Ecto neural progenitor cell (in vitro differentiated cells): ENCODE data around the gene NKAIN1.

Source experiments
- DNase-seq: peaks from one replicate; pipeline ENCODE4 v3.0.0-alpha.2; 2018; ENCODE audit warnings: low spot score

The NKAIN1 gene

DNA sequence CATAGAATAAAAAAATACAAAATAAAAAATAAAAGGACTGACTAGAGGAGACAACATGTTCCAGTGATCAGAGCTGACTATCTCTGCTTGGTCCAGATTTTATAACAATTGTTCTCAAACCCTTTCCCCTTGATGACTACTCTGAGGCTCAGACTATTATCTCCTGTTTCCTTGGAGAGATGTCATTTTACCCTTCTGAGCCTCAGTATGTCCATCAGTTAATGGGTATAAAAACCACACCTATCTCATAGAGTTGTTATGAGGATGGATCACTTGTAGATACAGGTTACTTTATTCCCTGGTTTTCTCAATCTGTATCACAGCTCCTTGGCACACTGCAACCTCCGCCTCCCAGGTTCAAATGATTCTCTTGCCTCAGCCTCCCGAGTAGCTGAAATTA, 7.0 kb downstream of the NKAIN1 start:
- DNase-seq: no peak

DNA sequence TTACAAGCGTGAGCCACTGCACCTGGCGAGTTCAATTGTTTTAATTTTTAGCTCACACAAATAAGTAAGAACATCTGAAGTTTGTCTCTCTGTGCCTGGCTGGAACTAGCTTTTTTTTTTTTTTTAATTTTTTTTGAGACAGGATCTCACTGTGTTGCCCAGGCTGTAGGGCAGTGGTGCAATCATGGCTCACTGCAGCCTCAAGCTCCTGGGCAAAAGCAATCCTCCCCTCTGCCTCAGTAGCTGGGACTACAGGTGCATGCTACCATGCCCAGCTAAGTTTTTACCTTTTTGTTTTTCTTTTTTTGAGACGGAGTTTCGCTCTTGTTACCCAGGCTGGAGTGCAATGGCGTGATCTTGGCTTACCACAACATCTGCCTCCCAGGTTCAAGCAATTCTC, 7.9 kb downstream of the NKAIN1 start:
- no peak for DNase-seq

DNA sequence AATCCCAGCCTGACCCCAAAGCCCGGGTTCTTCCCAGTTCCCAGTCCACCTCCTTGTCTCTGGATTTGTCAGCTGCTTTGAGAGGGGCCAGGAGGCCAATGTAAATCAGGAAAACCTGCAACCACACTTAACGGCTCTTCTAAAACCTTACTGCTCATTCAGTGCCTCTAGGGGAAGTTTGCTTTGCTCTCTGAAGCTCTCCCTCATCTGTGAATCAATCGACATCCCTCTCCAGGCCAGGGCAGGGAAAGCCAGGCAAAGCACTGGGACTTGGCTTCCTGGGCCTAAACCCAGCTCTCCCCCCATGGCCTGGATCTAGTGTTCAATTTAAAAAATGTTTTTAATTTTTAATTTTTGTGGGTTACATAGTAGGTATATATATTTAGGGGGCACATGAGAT, 9.3 kb downstream of the NKAIN1 start:
- no peak for DNase-seq

DNA sequence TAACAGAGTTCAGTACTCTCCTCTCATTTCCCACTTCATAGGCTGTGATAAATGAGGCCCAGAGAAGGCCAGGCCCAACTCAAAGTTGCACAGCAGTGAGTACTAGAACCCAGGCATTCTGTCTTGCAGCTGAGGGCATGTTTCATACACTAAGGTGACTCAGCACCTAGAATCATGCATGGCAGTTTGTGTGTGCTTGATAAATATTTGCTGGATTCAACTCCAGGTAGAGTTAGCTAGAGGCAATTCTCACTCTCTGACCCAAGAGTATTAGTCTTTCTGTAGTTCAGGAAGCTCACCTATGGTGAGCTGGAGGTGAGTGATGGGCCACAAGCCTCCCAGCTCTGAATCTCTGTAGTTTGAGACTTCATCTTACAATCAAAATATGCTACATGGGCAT, 10.7 kb downstream of the NKAIN1 start:
- no peak for DNase-seq

DNA sequence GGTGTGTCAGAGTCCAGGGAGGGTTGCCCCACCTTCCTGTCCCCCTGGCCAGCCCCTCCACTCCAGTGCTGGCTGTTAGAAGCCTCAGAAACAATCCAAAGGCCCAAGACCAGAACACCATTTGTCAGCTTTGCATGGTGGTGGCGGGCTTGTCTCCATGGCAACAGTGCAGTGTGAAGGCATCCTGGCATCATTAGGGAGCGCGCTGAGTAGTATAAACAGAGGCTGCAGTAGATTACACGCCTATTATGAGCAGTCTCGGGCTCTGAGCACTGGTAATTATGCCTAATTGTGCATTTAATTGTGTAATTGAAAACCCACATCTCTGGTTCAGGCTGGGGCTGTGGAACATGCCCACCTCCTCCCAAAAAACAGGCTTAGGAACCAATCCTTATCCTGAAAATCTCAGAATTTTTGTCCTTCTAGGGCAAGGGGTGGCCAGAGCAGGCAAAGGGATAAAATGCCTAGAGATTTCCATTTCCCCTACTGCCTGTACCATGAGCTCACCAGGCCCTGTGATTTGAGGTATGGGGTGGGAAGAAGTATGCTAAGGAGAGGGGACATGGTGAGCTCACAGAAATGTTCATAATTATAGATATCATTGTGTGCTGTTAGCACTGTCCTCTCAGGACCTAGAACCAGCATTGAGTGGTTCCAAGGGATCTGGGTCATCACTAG, 11.7 kb downstream of the NKAIN1 start:
- DNase-seq: peak; percentile 74

DNA sequence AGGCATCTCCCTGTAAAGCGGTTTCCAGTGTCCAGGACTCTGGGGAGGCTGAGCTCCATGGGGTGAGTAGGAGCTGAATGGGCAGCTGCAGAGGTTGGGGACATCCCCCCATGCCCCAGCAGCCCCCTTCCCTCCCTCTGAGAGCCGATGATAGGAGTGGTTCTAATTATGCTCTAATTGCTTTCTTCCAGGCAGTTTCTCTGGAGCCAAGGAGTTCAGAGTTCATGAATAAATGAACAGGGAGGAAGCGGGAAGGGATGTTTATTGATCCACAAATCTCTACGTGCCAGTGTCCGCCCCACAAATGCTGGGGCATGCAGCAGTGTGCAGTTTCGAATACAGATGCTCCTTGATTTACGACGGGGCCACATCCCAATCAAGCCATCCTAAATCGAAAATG, 15.6 kb downstream of the NKAIN1 start:
- DNase-seq: no peak

DNA sequence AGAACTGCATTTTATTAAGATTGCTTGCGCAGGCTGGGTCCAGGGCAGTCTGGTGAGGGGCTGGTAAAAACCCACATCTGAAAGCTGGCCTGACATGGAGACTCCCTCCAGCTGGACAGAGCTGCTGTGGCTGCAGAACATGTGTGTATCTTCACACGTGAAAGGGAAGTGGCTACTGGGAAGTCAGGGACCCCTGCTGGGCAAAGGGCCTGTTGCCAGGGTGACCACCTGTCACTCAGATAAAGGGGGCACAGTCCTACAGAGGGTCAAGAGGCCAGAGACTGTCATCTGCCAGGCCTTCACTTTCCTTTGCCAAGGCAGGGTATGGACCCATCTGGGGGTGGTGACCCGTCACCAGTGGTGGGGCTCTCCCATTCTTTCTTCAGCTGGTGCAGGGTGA, 17.5 kb downstream of the NKAIN1 start:
- DNase-seq: no peak

DNA sequence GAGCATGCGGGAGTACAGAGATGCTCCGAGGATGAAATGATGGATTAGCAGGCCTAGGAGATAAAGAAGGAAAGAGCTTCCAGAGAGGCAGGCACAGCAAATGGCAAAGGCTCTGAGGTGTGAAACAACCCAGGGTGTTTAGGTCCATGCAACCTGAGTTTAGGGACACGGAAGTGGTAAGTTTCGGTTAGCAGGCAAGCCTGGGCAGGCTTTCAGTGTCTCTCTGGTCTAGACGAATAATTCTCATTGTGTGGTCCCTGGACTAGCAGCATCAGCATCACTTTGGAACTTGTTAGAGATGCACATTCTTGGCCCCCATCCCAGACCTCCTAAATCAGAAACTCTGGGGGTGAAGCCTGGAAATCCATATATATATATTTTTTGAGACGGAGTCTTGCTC, 18.6 kb downstream of the NKAIN1 start:
- DNase-seq: no peak

DNA sequence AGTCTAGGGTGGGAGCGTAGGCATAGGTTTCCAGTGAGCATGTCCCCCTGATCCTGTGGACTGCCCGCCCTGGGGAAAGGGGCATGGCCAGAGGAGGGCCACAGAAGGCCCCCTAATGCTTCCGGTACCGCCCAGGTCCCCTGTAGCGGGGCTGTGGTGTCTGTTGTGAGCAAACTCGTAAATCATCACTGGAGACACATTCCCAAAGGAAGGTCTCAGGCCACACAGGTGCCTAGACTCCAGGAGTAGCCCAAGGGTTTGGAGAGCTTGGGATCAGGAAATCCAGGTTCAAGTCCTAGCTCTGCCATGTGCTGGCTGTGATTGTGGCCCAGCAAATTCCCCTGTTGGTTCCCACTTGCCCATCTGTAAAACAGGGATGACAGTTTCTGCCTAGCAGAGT, 20.2 kb downstream of the NKAIN1 start:
- DNase-seq: no peak

DNA sequence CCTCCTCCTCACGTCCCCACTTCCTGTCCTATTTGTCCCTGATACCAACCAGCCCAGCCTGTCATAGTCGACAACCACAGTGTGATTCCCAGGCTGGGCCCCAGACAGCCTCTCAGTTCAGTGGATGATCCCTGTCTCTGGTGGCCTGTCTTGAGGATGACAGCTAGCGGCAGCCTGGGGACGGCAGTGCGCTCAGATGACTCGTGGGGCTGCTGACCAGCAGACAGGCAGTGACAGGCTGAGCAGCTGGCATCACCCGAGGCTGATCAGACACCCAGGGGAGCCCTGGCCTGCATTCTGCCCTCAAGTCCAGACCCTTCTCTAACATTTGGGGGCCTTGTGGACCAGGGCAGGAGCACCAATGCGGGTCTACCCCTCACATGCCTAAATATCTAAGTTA, 21.0 kb downstream of the NKAIN1 start:
- no peak for DNase-seq

DNA sequence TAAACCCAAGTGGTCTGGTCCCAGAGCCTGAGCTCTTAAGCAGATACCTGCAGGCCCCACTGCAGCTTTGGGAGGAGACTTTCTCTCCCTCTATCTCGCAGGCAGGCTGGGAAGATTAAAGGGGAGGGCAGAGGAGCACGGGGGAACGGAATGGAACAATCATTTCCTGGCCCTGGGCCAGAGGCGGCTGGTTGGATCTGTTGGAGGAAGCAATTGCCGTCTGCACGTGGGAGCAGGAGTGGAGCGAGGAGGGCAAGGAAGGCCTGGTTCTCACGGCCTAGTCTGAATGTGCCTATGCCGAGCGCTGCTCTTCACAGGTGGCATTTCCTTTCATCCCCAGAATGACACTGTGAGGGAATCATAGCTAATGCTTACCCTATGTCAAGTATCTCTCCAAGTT, 23.7 kb downstream of the NKAIN1 start:
- DNase-seq: no peak

DNA sequence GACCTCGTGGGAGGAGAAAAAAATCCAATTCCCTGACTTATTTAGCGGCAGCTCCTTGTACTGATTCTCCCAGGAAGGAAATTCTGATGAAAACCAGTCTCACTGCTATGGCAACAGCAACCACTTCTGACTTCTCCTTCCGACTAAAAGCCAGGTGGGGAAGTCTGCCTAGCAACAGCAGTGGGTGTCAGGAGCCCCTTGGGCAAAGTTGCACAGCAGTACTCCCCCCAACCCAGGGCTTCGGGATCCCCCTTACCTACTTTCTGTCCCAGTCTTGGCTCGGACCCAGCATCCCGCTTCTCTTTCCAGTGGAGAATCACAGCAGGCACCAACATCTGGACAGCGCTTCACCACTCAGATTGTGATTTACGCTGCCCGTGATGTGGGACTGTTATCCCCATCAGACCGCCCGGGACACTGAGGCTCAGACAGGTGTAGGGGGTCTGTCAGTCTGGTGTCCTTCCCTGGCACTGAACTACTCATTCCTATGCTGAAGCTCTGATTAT, 24.6 kb downstream of the NKAIN1 start:
- DNase-seq: no peak

DNA sequence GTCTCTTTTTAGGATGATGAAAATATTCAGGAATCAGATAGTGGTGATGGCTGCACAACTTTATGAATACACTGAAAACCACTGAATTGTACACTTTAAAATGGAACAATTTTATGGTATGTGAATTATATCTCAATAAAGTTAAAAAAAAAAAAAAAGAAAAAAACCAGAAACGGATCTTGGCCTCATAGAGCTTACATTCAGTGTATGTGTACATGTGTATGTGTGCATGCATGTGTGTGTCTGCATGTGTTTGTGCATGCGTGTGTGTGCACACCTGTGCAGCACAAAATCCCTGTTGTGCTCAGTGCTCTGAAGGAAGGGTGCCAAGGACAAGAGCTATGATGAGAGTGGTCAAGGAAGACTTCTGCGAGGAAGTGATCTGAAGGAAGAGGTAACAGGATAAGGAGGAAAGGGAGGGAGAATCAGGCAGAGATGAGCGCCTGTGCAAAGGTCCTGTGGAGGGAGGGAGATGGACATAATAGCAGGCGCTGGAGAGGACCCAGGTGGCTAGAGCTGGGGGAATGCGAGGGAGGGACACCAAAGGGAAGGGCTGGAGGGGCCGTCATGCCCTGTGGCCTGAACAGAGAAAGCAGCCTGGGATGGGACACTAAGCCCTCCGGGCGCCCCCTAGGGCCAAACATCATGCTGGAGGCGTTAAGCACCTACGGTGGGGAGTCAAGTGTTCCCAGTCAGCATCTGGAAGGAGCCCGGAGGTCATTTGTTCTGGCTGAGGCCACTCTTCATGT, 25.2 kb downstream of the NKAIN1 start:
- peak; percentile 67 for DNase-seq

DNA sequence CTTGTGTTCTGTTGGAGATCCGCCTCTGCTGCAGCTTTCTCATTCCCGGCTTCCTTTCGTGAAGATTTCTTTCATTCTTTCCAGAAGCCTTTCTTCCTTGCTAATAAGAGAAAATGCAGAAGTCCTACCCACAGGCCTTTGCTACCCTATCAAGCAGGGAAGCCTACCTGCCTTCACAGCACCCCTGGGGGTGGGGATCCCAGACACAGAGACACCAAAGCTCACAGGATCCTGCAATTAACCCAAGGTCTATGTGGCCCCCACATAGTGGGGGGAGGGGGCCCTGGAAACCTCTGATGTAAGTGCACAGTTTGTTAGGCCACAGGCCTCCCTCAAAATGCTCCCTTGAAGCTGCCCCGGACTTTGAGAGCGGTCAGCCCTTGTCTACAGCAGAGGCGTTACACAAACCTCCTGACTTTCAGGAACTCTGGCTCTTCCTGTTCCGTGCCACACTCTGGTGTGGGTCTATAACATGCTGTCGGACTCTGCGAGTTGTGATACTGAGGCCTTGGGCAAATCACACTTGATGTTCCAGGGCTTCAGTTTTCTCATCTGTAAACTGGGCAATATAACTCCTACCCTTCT, 31.2 kb downstream of the NKAIN1 start:
- DNase-seq: no peak

DNA sequence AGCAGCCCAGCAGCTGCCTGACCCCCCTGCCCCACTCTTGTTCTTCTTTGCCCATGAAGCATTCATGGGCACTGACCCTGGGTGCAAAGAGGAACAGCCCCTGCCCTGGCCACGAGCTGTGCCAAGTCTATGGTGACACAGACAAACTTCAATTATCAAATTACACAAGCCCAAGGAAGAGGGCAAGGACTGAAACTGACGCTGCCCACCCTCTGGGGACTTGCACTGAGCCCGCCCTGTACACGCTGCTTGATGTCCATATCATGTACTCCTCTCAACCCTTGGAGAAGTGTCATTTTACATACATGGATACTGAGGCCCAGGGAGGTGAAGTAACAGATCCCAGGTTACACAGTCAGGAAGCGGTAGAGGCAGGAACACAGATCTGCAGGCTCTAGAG, 32.1 kb downstream of the NKAIN1 start:
- no peak for DNase-seq

DNA sequence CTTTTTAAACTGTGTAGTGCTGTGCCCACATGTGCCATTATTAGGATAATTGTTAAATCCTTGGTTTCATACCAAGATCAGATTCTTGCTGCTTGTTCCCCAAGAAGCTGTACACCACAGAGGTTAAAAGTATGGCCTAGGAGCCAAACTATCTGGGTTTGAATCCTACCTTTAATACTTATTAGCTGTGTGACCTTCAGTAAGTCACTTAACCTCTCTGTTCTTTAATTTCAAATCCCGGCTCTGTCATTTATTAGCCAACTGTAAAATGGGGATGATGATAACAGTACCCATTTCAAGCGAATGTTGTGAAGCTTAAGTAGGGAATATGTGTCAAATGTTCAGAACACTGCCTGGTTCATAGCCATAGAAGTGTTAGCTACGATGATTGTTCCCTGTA, 32.6 kb downstream of the NKAIN1 start:
- no peak for DNase-seq

DNA sequence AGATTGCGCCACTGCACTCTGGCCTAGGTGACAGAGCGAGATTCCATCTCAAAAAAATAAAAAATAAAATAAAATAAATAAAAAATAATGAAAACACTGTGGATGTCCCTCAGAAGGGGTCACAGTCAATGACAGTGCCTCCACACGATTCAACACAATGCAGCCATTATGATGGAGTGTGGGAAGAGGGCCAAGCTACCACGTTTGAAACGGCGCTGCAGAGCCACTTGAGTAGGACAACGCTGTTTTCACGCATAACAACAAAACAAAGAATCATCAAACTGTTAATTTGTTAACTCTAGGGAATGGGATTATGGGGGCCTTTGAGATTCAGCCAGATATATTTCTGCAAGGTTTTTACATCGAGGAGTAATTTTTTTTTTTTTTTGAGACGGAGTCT, 36.5 kb downstream of the NKAIN1 start:
- no peak for DNase-seq

DNA sequence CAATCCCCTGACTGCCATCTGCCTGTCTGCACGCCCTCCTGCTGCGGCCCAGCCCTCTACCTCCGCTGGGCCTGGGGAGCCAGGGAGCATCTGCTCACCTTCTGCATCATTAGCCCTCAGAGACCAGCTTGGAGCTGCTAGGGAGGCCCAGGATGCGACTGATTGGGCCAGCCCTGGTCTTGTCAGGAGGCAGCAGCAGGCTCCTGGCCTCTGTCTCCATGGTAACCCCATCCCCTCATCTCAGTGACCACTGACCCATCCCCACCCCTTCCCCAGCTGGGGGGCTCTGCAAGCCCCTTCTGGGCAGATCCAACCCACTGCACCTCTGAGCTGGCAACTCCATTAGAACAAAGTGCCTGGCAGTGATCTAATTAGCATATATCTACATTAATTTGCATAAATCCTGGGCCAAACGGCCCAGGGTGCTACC, 37.7 kb downstream of the NKAIN1 start:
- no peak for DNase-seq

DNA sequence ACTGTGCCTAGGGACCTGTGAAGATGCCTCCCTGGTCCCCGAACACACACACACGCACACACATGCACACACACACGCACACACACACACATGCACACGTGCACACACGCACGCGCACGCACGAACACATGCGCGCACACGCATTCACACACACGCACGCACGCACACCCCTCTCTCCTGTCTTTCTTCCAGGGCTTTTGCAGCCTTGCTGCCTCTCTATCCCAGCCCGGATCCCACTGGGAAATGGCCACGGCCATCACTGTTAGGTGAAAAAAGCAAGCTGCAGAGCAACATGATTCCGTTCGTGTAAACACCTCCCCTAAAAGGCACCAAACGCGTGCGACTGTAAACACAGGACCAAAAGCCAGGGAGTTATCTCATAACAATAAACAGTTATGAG, 39.7 kb downstream of the NKAIN1 start:
- DNase-seq: no peak

DNA sequence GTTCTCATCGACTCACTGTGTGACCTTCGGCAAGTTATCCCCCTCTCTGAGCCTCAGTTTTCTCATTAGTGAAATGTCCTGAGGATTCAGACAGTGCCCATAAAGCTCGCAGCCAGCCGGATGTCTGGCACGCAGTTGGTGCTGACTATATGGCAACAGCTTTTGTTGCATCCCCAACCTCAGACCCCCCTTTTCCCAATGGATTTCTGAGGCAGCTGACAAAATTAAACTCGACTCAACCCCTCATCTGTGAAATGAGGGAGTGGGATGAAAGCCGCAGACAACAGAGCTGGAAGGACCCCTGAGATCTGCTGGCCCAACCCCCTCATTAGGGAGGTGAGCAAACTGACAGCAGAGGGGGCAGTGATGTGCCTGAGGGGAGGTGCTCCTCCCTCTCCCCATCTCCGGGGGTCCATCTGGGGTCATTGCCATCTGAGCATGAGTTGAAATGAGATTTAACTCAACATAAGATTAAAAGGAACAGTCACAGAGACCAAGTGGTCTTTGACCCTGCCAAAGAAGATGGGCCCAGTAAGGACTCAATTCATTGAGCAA, 40.4 kb downstream of the NKAIN1 start:
- DNase-seq: no peak

DNA sequence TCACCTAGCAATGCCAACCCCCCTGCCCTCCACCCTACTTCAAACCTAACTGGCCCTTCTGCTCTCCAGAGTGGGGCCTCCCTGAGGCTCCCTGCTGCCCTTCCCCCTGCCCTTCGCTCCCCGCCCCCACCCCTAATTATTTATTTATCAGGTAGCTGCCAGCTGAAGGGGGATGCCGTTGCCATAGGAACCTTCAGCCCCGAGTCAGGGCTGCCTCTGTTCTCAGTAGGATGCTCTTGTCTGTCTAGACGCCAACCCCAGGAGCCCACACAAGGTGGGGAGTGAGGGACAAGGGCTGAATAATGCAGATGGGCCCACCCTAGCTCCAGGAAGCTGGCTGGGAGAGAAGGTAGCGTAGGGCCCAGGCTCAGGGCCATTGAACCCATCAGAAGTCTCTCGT, 41.1 kb downstream of the NKAIN1 start:
- DNase-seq: no peak

DNA sequence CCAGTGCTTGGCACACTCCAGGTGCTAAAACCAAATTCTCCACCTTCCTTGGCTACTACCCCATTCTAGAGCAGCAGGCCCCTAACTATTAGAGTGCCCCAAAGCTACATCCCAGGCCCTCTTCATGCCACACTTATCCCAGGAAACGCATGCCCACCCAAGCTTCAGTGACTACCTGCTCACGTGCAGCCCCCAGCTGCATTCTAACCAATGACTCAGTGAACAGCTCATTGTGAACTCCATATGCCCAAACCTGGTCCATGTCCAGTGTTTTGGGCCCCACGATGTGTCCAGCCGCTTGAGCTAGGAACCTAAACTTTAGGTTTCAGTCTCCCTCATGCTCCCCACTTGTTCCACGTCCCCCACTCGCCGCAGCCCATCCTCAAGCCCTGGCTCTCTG, 41.5 kb downstream of the NKAIN1 start:
- no peak for DNase-seq

DNA sequence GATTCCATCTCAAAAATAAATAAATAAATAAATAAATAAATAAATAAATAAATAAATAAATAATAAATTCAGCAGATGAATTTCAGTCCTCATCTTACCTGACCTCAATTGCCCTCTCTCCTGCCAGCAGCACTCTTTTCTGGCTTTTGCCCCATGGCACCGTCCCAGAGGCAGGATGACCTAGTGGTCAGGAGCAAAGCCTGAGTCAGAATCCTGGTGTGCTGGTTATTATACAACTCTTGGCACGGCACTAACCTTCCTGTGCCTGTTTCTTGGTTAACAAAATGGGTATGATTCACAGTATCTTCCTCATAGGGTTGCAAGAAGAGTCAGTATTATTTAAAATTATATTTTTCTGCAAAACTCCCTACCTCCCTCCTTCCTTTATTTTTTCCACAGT, 43.0 kb downstream of the NKAIN1 start:
- no peak for DNase-seq
